K562 (cell line): ENCODE measurements around the gene LANCL3. TPM values are rescaled to one million over a fixed set of nuclear protein-coding genes. Genes with fewer than 3 reads are reported as not detected.
"Not testable (repeated sequence)": the region's sequence is repeated elsewhere in the genome, so short reads cannot be mapped to it uniquely, and the experiment has no call there.

Experiments used
- ATAC-seq: fragments of 200-7000 bp; cut with Tn5 transposase; 3 replicates; pipeline ENCODE4 v1.9.1; 2020; ENCODE audit warnings: moderate library complexity
- BruUV-seq: library from RNA; stranded (reverse); fragments of 400-500 nt; replicated peaks from 2 replicates; lab custom pipeline; 2021; lab: Mats Ljungman, UMichigan
- CTCF ChIA-PET: fragments of 300-600 bp; formaldehyde crosslinking; extraction: SDS; loops from one replicate; lab custom pipeline; 2021; ENCODE audit warnings: low intra/inter-chr PET ratio; lab: Yijun Ruan, JAX
- POLR2A ChIA-PET: fragments of 300-600, 350-650 bp; sonication (Branson Sonifier 250); formaldehyde crosslinking; extraction: SDS; loops from one replicate; lab custom pipeline; 2021; ENCODE audit warnings: antibody characterized with exemption, inconsistent platforms; lab: Yijun Ruan, JAX
- DNase-seq, 4 experiments: peaks; one replicate each; pipeline versions ENCODE4 v3.0.0 to v3.0.0-alpha.2; 2011 to 2018; ENCODE audit warnings: low spot score in 3 of 4, mixed read lengths in 3 of 4; ENCODE audit errors: extremely low read depth in 1 of 4
- FAIRE-seq: peaks from 2 replicates; lab custom pipeline; 2011; peaks lifted over from hg19 to GRCh38; lab: Jason Lieb, UNC
- H2AFZ ChIP-seq: 2 replicates; pipeline ENCODE4 v1.6.0; 2011; ENCODE audit warnings: low read depth, low read length, control low read depth, inconsistent platforms
- H3K27ac ChIP-seq: fragments of 200-600 bp; 3 replicates; pipeline ENCODE4 v1.8.0; 2011; ENCODE audit warnings: low read depth, mild to moderate bottlenecking, control low read depth, inconsistent platforms, low read length, moderate library complexity, mixed read lengths; ENCODE audit errors: extremely low read depth
- H3K27me3 ChIP-seq, 2 experiments: fragments of 300-600 bp in 1 of 2; 2 replicates in 1 of 2; 3 replicates in 1 of 2; pipeline versions ENCODE4 v1.6.0 to v1.8.0; 2011; ENCODE audit warnings: inconsistent platforms in 2 of 2, low read length in 2 of 2, mild to moderate bottlenecking in 1 of 2, mixed read lengths in 1 of 2, moderate library complexity in 1 of 2; ENCODE audit not compliant: control insufficient read depth in 2 of 2, insufficient read depth in 2 of 2
- H3K36me3 ChIP-seq: fragments of 300-600 bp; 3 replicates; pipeline ENCODE4 v1.8.0; 2011; ENCODE audit warnings: mild to moderate bottlenecking, low read length, inconsistent platforms; ENCODE audit not compliant: control insufficient read depth, insufficient read depth
- H3K4me1 ChIP-seq, 2 experiments: fragments of 200-600 bp in 1 of 2; replicated peaks in 1 of 2; 2 replicates in 1 of 2; 3 replicates in 1 of 2; pipeline versions ENCODE4 v1.5.1 to v1.8.0; 2011; ENCODE audit warnings: inconsistent platforms in 2 of 2, low read length in 2 of 2, mild to moderate bottlenecking in 1 of 2, mixed read lengths in 1 of 2, moderate library complexity in 1 of 2; ENCODE audit not compliant: control insufficient read depth in 2 of 2, insufficient read depth in 2 of 2
- H3K4me2 ChIP-seq: 2 replicates; pipeline ENCODE4 v1.6.1; 2011; ENCODE audit warnings: low read length, control low read depth, inconsistent platforms, mixed read lengths; ENCODE audit not compliant: insufficient read depth
- H3K4me3 ChIP-seq: fragments of 200-600 bp; sonication (generic), shearing (Covaris generic); 2 replicates; pipeline ENCODE4 v1.5.1; 2016; ENCODE audit warnings: control low read depth, inconsistent platforms
- H3K79me2 ChIP-seq: fragments of 200-600 bp; 3 replicates; pipeline ENCODE4 v1.8.0; 2011; ENCODE audit warnings: low read length, inconsistent platforms; ENCODE audit not compliant: control insufficient read depth, insufficient read depth
- H3K9ac ChIP-seq, 2 experiments: 2 replicates each; pipeline versions ENCODE4 v1.6.0 to v1.6.1; 2011; ENCODE audit warnings: low read depth in 2 of 2, low read length in 2 of 2, control low read depth in 1 of 2, inconsistent platforms in 1 of 2, mild to moderate bottlenecking in 1 of 2, mixed read lengths in 1 of 2; ENCODE audit not compliant: insufficient read depth in 1 of 2
- H3K9me1 ChIP-seq: one replicate; pipeline ENCODE4 v1.6.0; 2011; ENCODE audit warnings: inconsistent platforms, mild to moderate bottlenecking, low read length, moderate library complexity; ENCODE audit not compliant: control insufficient read depth, insufficient read depth
- H3K9me3 ChIP-seq: replicated peaks from 2 replicates; pipeline ENCODE4 v1.5.1; 2011; ENCODE audit warnings: low read depth, low read length, inconsistent platforms; ENCODE audit not compliant: control insufficient read depth, insufficient read depth
- H4K20me1 ChIP-seq: replicated peaks from 2 replicates; pipeline ENCODE4 v1.6.1; 2011; ENCODE audit warnings: low read length, inconsistent platforms, mixed read lengths; ENCODE audit not compliant: control insufficient read depth, insufficient read depth
- GATAD2B ChIP-seq: fragments of 450-650 bp; IDR thresholded peaks from 2 replicates; pipeline ENCODE4 v1.6.1; 2017; ENCODE audit warnings: mild to moderate bottlenecking, borderline replicate concordance
- PATZ1 ChIP-seq: fragments of 250-450 bp; sonication (Bioruptor Pico); IDR thresholded peaks from 2 replicates; pipeline ENCODE4 v1.5.0; 2020; ENCODE audit warnings: mild to moderate bottlenecking, borderline replicate concordance
- ZNF253 ChIP-seq: fragments of 250-450 bp; sonication (Bioruptor Pico); conservative IDR thresholded peaks from 2 replicates; pipeline ENCODE4 v1.6.1; 2021; ENCODE audit warnings: mild to moderate bottlenecking
- ZNF318 ChIP-seq, 2 experiments: fragments of 450-650 bp; IDR thresholded peaks; 2 replicates each; pipeline ENCODE4 v1.6.1; 2016; ENCODE audit warnings: mild to moderate bottlenecking in 2 of 2, borderline replicate concordance in 1 of 2, low read depth in 1 of 2, moderate library complexity in 1 of 2
- WGBS: fragments of 100-300 bp; shearing (Covaris generic); methylation state at CpG from one replicate; pipeline ENCODE4 v1.1.6; 2016; ENCODE audit warnings: low coverage, mixed read lengths; ENCODE audit not compliant: insufficient coverage; ENCODE audit errors: missing lambda C conversion rate; 5-methylcytosine and 5-hydroxymethylcytosine counted together
- in situ Hi-C: fragments of 300-500 bp; cut with MboI; formaldehyde crosslinking; loops from 4 replicates; pipeline ENCODE4 v1.15.0; 2018; ENCODE audit warnings: inconsistent platforms, mixed read lengths
- intact Hi-C: fragments of 100-400 bp; cut with micrococcal nuclease; formaldehyde crosslinking; loops from 2 replicates; pipeline ENCODE4 v1.14.2; 2022
- polyA plus RNA-seq, 8 experiments: library from polyadenylated mRNA; depleted of rRNA in 4 of 8; stranded (reverse) in 5 of 8; unstranded in 3 of 8; fragments of >200 nt; fragmentation: Nextera tagmentation in 2 of 8; fragmentation: Illumina TruSeq in 1 of 8; extraction: Ambion mirVana in 2 of 8; extraction: Trizol in 1 of 8; gene quantifications; 2 replicates each; pipeline versions ENCODE4 v1.2.1 to v1.2.3, GENCODE V29; 2011 to 2014; ENCODE audit warnings: inconsistent platforms in 1 of 8, missing spikeins in 1 of 8
- total RNA-seq, 7 experiments: library from RNA; depleted of rRNA in 6 of 7; stranded (reverse); fragments of >200 nt in 6 of 7; fragmentation: Illumina TruSeq in 2 of 7; extraction: Trizol in 2 of 7; gene quantifications; 2 replicates each; pipeline versions ENCODE4 v1.2.1 to v1.2.3, GENCODE V29; 2011 to 2021; ENCODE audit warnings: low replicate concordance in 1 of 7

Gene LANCL3
- total and polyA plus RNA-seq, 9 of the 15 experiments (the other 6 are each of a cell fraction or from before 2014, with no cell fraction given): 0.41 to 1.5 (median 0.58) TPM

- H3K27ac ChIP-seq, POLR2A ChIA-PET, ATAC-seq, intact Hi-C loops, H3K79me2 ChIP-seq, H3K9me3 ChIP-seq, CTCF ChIA-PET, H3K4me3 ChIP-seq, DNase-seq, H2AFZ ChIP-seq, H3K36me3 ChIP-seq, FAIRE-seq, H3K4me2 ChIP-seq, BruUV-seq, H3K4me1 ChIP-seq, H3K9me1 ChIP-seq, H3K27me3 ChIP-seq, H3K9ac ChIP-seq, H4K20me1 ChIP-seq, in situ Hi-C loops: not testable (repeated sequence)
Observed at GRCh38 chrX:37549619-37550018, 21.8 kb upstream of the LANCL3 start.

GRCh38 chrX:37553476-37553875 lies 18.0 kb upstream of the LANCL3 start:
- Histone ChIP-seq H3K4me1 (no peaks in the 10 kb centered on the region), H2AFZ (no peak overlapping the region), H3K4me2 (no peak overlapping the region; the same call in 1 of the 2 replicates), H3K27me3 (no peaks in the 10 kb centered on the region; a peak in 1 of 5 replicates), H3K9ac (no peak overlapping the region), H3K36me3 (no peaks in the 10 kb centered on the region), H3K79me2 (no peaks in the 10 kb centered on the region), H3K27ac (no peak overlapping the region), H4K20me1 (no peaks in the 10 kb centered on the region), H3K4me3 (no peak overlapping the region), H3K9me1 (no peaks in the 10 kb centered on the region), H3K9me3 (no peaks in the 10 kb centered on the region)
- in situ Hi-C loops: no loop called here
- no TSS peak for BruUV-seq
- DNase-seq (no peak), ATAC-seq (no peak), FAIRE-seq (no peak)
- 0% methylated on average over 6 of the region's 6 CpGs for WGBS
- POLR2A ChIA-PET: no interaction called here
- intact Hi-C loops: no loop called here
- CTCF ChIA-PET: no interaction called here
- TF ChIP-seq PATZ1 (CRISPR knock-in tag) (no peak), GATAD2B (no peak), ZNF318 (IDR thresholded peaks at IDR 0.05; ENCODE audit: borderline replicate concordance in 1 of 2, low read depth in 1 of 2) (no peak), ZNF253 (no peak)
